Astrocyte (in vitro differentiated cells and primary cell): ENCODE results near the gene TDO2.

Experiments used
- EZH2 ChIP-seq: IDR thresholded peaks from 2 replicates; pipeline ENCODE4 v1.6.1; 2012; ENCODE audit warnings: mild to moderate bottlenecking, low read length, inconsistent platforms; ENCODE audit not compliant: insufficient read depth
- TF ChIP-seq, protein P1 (sequence below): IDR thresholded peaks from 2 replicates; pipeline ENCODE4 v1.5.1; 2011; ENCODE audit warnings: low read depth, mild to moderate bottlenecking, inconsistent platforms, low read length, moderate library complexity; ENCODE audit not compliant: insufficient read depth

DNA sequence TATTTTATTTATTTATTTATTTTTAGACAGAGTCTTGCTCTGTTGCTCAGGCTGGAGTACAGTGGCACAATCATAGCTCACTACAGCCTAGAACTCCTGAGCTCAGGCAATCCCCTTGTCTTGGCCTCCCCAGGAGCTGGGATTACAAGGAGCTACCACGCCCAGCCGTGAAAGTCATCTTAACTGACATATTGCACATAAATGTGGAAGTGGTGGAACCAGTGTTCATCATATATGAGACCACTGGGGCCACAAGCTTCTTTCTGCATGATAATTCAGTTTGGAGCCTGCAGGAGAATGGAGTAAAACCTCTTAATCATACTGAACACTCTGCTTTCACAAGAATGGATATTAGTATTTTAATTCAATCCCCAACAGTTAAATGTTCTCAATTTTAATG is 62.7 kb downstream of the TDO2 start:
- TF ChIP-seq EZH2, result no peak
- TF ChIP-seq, protein P1, sequence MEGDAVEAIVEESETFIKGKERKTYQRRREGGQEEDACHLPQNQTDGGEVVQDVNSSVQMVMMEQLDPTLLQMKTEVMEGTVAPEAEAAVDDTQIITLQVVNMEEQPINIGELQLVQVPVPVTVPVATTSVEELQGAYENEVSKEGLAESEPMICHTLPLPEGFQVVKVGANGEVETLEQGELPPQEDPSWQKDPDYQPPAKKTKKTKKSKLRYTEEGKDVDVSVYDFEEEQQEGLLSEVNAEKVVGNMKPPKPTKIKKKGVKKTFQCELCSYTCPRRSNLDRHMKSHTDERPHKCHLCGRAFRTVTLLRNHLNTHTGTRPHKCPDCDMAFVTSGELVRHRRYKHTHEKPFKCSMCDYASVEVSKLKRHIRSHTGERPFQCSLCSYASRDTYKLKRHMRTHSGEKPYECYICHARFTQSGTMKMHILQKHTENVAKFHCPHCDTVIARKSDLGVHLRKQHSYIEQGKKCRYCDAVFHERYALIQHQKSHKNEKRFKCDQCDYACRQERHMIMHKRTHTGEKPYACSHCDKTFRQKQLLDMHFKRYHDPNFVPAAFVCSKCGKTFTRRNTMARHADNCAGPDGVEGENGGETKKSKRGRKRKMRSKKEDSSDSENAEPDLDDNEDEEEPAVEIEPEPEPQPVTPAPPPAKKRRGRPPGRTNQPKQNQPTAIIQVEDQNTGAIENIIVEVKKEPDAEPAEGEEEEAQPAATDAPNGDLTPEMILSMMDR, result no peak
